Measurements from ENCODE around the gene MVB12A.
A peak's percentile ranks its signal among the peaks of the same experiment; 100 is the strongest.

Gene MVB12A

GRCh38 chr19:17419621-17420474 lies at the start of gene MVB12A:
MVB12A (plus strand) TSS chr19:17420047; CDS start chr19:17420136, 89 bp downstream.
- peak; percentile 95 to 96 for DNase-seq (ENCODE audit: low read depth in 2 of 2)

GRCh38 chr19:17376935-17377600 lies 42.8 kb upstream of the MVB12A start, which contains the start of gene PLVAP:
PLVAP (minus strand) TSS chr19:17377342; CDS start chr19:17377288, 54 bp downstream.
- no peak for DNase-seq (ENCODE audit: low read depth in 2 of 2)

GRCh38 chr19:17378271-17378670 lies 41.6 kb upstream of the MVB12A start:
- DNase-seq (ENCODE audit: low read depth in 2 of 2), result no peak

GRCh38 chr19:17379221-17379631 lies 40.6 kb upstream of the MVB12A start:
- no peak for DNase-seq (ENCODE audit: low read depth in 2 of 2)

- DNase-seq (ENCODE audit: low read depth in 2 of 2), result no peak
Observed at GRCh38 chr19:17380426-17381138, 39.3 kb upstream of the MVB12A start.

GRCh38 chr19:17385878-17386611 lies 33.8 kb upstream of the MVB12A start:
- DNase-seq (ENCODE audit: low read depth in 2 of 2), result no peak

GRCh38 chr19:17389288-17389687 lies 30.6 kb upstream of the MVB12A start:
- DNase-seq (ENCODE audit: low read depth in 2 of 2), result no peak

- no peak for DNase-seq (ENCODE audit: low read depth in 2 of 2)
Observed at GRCh38 chr19:17389957-17390664, 29.7 kb upstream of the MVB12A start.

GRCh38 chr19:17390665-17391370 lies 29.0 kb upstream of the MVB12A start:
- DNase-seq (ENCODE audit: low read depth in 2 of 2), result peak; percentile 87

GRCh38 chr19:17391371-17392151 lies 28.3 kb upstream of the MVB12A start:
- no peak for DNase-seq (ENCODE audit: low read depth in 2 of 2)

GRCh38 chr19:17393002-17393401 lies 26.8 kb upstream of the MVB12A start:
- no peak for DNase-seq (ENCODE audit: low read depth in 2 of 2)

GRCh38 chr19:17393914-17394313 lies 25.9 kb upstream of the MVB12A start, which contains the start of gene CCDC194:
CCDC194 (minus strand) TSS chr19:17394196; CDS start chr19:17394158, 38 bp downstream.
- no peak for DNase-seq (ENCODE audit: low read depth in 2 of 2)

- peak in 1 of 2 donors; percentile 57 for DNase-seq (ENCODE audit: low read depth in 2 of 2)
Observed at GRCh38 chr19:17394891-17395415, 24.9 kb upstream of the MVB12A start.

GRCh38 chr19:17398902-17399527 lies 20.8 kb upstream of the MVB12A start:
- DNase-seq (ENCODE audit: low read depth in 2 of 2), result no peak

GRCh38 chr19:17401628-17402027 lies 18.2 kb upstream of the MVB12A start:
- DNase-seq (ENCODE audit: low read depth in 2 of 2), result no peak

GRCh38 chr19:17402982-17403855 lies 16.6 kb upstream of the MVB12A start:
- DNase-seq (ENCODE audit: low read depth in 2 of 2), result no peak

- DNase-seq (ENCODE audit: low read depth in 2 of 2), result no peak
Observed at GRCh38 chr19:17404015-17404414, 15.8 kb upstream of the MVB12A start.

Measured in stimulated activated CD8-positive, alpha-beta memory T cell treated with anti-CD3 and anti-CD28 coated beads, Interleukin-15, amount 100 ng/mL, for 48 hours (primary cell).